GM20431 (cell line): ENCODE results near the gene ATP1B4.

ENCODE experiments used
- in situ Hi-C: fragments of 300-500 bp; cut with MseI, MboI; formaldehyde crosslinking; loops from one replicate; pipeline ENCODE4 v1.15.0; 2020; ENCODE audit warnings: low sequenced_read_pairs; ENCODE audit not compliant: unreplicated experiment

The ATP1B4 gene

GRCh38 chrX:120372667-120373370 is 10.9 kb downstream of the ATP1B4 start:
- in situ Hi-C loops, result no loop called here

DNA sequence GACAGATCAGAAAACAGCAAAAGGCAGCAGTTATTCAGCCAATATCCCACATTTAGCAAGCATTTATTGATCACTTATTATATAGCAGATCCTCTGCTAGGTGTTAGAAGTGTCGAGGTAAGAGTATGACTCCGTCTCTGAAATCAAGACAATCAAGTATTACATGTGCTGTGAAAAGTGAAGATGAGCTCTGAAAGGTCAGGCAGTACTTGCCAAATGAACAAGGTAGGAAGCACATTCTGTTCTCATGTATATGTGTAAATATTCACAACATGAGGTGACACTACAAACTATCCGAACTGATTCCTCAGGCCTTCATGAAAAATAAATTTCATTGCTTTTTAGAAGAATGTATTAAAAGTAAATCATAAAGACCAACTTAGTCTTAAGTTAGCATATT is 15.3 kb downstream of the ATP1B4 start:
- in situ Hi-C loops, result no loop called here

GRCh38 chrX:120377715-120378114 is 15.8 kb downstream of the ATP1B4 start:
- in situ Hi-C loops, result no loop called here

GRCh38 chrX:120378570-120378969 is 16.7 kb downstream of the ATP1B4 start:
- in situ Hi-C loops, result no loop called here

DNA sequence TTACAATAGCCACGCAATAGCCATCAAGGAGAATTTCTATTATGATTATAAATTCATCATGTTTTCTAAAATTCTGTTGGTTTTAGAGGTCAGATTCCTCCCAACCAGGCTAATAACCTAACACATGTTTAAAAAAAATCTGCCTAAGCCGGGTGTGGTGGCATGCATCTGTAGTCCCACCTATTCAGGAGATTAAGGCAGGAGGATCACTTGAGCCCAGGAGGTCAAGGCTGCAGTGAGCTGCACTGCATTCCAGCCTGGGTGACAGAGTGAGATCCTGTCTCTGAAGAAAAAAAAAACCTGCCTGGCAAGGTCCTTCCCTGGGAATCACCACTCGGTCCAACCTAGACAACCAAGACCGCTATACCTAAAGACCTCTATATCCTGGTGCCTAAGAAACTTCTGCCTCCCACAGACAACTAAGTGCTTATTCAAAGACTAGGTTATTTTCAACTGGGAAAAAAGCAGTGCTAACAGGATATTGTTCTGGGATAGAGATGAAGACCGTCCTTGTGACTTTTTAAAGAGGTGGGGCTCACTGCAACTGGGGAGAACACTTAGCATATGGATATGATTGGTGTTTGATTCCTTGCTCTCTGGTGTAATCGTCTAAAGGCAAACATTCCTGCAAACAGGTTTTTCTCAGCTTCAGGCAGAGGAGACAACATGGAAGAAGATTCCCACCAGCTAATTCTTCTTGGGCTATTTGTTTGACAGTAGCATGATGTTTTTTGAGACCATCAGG is 18.2 kb downstream of the ATP1B4 start:
- in situ Hi-C loops, result no loop called here

DNA sequence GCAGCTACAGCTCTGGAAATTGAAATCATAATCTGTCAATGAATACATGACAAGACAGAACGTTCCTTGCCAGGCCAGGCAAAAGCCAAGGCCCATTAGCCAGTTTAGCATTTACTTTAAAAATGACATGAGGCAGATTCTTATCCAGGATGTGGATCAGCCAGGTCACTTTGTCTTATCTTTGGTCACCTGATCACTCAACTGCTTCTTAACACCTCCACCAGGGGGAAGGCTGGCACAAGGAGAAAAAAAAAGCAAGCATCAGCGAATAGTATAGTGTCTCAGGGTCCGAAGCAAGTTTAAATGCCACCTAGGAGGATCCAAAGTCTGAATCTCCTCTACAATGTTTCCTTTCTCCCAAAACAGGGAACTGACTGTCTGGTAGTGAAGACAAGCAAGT is 18.8 kb downstream of the ATP1B4 start:
- in situ Hi-C loops, result no loop called here

GRCh38 chrX:120401301-120401700 is 39.4 kb downstream of the ATP1B4 start:
- in situ Hi-C loops, result no loop called here

DNA sequence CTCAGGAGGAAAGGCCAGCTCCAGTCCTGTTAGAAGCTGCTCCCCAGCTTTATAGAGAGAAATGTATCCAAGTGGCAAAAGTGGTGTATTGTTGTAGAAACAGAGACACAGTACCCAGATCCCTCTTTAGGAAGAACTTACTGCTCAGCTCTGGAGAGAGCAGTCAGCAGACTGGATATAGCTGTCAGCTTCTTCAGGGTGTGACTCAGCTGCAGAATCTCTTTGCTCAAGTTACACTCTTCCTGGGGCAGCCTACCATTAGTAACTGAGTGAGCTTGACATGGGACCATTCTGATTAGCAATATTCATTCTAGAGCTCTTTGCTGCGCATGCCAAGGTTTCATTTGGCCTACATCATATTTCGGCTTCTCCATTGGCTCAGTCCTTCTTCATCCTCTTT is 40.5 kb downstream of the ATP1B4 start:
- in situ Hi-C loops, result no loop called here

- in situ Hi-C loops, result no loop called here
Observed at GRCh38 chrX:120406638-120407037, 44.7 kb downstream of the ATP1B4 start.

- in situ Hi-C loops, result no loop called here
Observed at GRCh38 chrX:120408168-120408567, 46.3 kb downstream of the ATP1B4 start.

DNA sequence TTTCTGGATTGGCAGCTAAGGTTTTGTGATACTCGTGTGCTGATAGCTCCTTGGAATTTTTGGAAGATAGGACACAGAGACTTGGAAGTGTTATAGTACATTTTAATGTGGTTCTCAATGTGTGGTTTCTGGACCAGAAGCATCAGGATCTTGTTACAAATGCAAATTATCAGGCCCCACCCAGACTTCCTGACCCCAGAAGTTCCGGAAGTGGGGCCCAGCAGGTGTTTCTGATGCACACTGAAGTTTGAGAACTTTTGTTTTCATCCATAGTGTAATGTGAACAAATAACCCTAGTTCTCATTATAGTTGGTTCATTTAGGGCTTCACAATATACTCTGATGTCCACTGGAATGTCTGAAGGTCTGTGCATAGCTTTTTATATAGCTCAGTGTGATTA is 57.6 kb downstream of the ATP1B4 start:
- in situ Hi-C loops, result no loop called here

DNA sequence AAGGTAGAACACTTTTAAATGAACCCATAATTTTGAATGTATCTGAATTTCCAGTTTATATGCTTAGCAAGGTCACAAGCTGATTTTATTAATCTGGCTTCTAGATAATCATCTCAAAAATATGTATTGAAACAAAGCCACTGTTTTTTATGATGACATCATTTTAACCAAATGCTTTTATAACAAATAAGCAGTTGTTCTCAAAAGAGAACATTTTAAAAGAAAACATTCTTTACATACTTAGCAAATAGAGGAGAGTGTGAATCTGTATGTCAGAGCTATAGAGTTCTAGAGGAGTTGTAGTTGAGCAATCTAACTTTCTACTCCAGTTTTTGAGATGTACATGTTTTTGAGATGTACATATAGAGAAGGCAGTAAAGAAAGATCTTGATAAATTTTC is 64.7 kb downstream of the ATP1B4 start:
- in situ Hi-C loops, result no loop called here

DNA sequence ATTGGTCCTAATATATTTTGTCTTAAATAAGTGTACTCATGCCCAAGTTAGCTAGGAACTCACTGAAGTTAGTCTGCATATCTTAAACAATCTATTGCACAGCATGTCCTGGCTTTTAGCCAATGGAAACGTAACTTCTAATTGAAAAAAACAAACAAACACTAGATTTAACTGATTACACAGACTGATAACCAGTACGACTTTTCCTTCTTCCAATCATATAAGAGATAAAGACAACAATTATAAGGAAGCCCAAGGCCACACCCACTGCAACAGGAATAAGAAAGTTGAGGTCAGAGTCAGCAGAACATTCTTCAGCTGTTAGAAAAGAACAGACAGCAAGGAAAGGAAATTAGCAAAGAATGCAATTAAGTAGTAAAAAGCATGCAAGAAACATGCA is 66.4 kb downstream of the ATP1B4 start:
- in situ Hi-C loops, result no loop called here

GRCh38 chrX:120429776-120430540 is 68.1 kb downstream of the ATP1B4 start:
- in situ Hi-C loops, result no loop called here
